SK-N-SH treated with all-trans-retinoic acid at 6 μM for 48 hours (cell line): ENCODE results near the gene HTT.

ENCODE experiments used
- ATAC-seq: fragments of 200-7000 bp; cut with Tn5 transposase; 3 replicates; pipeline ENCODE4 v1.9.1; 2020; ENCODE audit warnings: mild to moderate bottlenecking, moderate library complexity
- CSDC2 ChIP-seq: fragments of 250-450 bp; sonication (Bioruptor Pico); IDR thresholded peaks from 2 replicates; pipeline ENCODE4 v1.5.0; 2020; ENCODE audit warnings: mild to moderate bottlenecking, moderate library complexity
- ESRRG ChIP-seq: fragments of 250-450 bp; sonication (Bioruptor Pico); IDR thresholded peaks from 2 replicates; pipeline ENCODE4 v1.6.1; 2021; ENCODE audit warnings: mild to moderate bottlenecking
- GLIS3 ChIP-seq: fragments of 250-450 bp; sonication (Bioruptor Pico); IDR thresholded peaks from 2 replicates; pipeline ENCODE4 v1.5.0; 2020; ENCODE audit warnings: mild to moderate bottlenecking, moderate library complexity
- ISL1 ChIP-seq: fragments of 250-450 bp; sonication (Bioruptor Pico); IDR thresholded peaks from 2 replicates; pipeline ENCODE4 v2.1.2; 2022; ENCODE audit warnings: mild to moderate bottlenecking, moderate library complexity
- OSR1 ChIP-seq: fragments of 250-450 bp; sonication (Bioruptor Pico); IDR thresholded peaks from 2 replicates; pipeline ENCODE4 v1.8.0; 2022; ENCODE audit warnings: moderate library complexity, mild to moderate bottlenecking, inconsistent platforms
- RARB ChIP-seq: fragments of 250-450 bp; sonication (Bioruptor Pico); IDR thresholded peaks from 2 replicates; pipeline ENCODE4 v1.8.0; 2021; ENCODE audit warnings: mild to moderate bottlenecking, moderate library complexity
- SNAI2 ChIP-seq: fragments of 250-450 bp; sonication (Bioruptor Pico); IDR thresholded peaks from 2 replicates; pipeline ENCODE4 v1.5.0; 2020; ENCODE audit warnings: mild to moderate bottlenecking, moderate library complexity
- TCF4 ChIP-seq: fragments of 250-450 bp; sonication (Bioruptor Pico); IDR thresholded peaks from 2 replicates; pipeline ENCODE4 v1.8.0; 2021; ENCODE audit warnings: mild to moderate bottlenecking, moderate library complexity, borderline replicate concordance
- ZC3H10 ChIP-seq: fragments of 250-450 bp; sonication (Bioruptor Pico); IDR thresholded peaks from 2 replicates; pipeline ENCODE4 v1.5.1; 2021; ENCODE audit warnings: mild to moderate bottlenecking, moderate library complexity
- ZFP30 ChIP-seq: fragments of 450-650 bp; formaldehyde crosslinking; IDR thresholded peaks from 2 replicates; pipeline ENCODE4 v1.5.0; 2022; ENCODE audit warnings: mild to moderate bottlenecking, moderate library complexity
- ZNF565 ChIP-seq: fragments of 450-650 bp; formaldehyde crosslinking; conservative IDR thresholded peaks from 2 replicates; pipeline ENCODE4 v1.5.0; 2020; ENCODE audit warnings: low read depth, mild to moderate bottlenecking, moderate library complexity
- TF ChIP-seq, protein P1 (sequence below): fragments of 250-450 bp; sonication (Bioruptor Pico); IDR thresholded peaks from 2 replicates; pipeline ENCODE4 v1.8.0; 2021; ENCODE audit warnings: low read depth, mild to moderate bottlenecking, moderate library complexity, borderline replicate concordance
- TF ChIP-seq, protein P2 (sequence below): fragments of 250-450 bp; sonication (Bioruptor Pico); IDR thresholded peaks from 2 replicates; pipeline ENCODE4 v1.5.1; 2020; ENCODE audit warnings: low read depth, mild to moderate bottlenecking, moderate library complexity
- TF ChIP-seq, protein P3 (sequence below): fragments of 250-450 bp; sonication (Bioruptor Pico); IDR thresholded peaks from 2 replicates; pipeline ENCODE4 v1.5.0; 2020; ENCODE audit warnings: mild to moderate bottlenecking, moderate library complexity
- TF ChIP-seq, protein P4 (sequence below): fragments of 250-450 bp; sonication (Bioruptor Pico); IDR thresholded peaks from 2 replicates; pipeline ENCODE4 v1.5.1; 2021; ENCODE audit warnings: mild to moderate bottlenecking, moderate library complexity
- TF ChIP-seq, protein P5 (sequence below): fragments of 250-450 bp; sonication (Bioruptor Pico); IDR thresholded peaks from 2 replicates; pipeline ENCODE4 v1.8.0; 2020; ENCODE audit warnings: mild to moderate bottlenecking, moderate library complexity, borderline replicate concordance

HTT gene

DNA sequence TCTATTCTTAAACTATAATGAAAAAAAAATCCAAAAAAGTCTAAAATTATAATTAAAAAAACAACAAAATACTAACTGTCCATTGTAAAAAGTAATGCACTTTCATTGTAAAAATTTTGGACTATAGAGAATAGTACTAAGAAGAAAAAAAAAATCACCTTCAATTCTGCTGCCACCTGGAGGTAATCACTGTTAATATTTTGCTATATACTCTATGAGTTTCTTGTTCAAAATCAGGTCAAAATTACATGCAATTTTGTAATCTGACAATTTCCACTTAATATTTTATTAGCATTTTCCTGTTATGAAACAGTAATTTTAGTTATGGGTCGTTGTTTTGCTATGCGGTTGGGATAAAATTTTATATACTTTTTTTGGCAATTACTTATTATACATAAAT is 62.0 kb downstream of the HTT start:
- TF ChIP-seq, protein P1, sequence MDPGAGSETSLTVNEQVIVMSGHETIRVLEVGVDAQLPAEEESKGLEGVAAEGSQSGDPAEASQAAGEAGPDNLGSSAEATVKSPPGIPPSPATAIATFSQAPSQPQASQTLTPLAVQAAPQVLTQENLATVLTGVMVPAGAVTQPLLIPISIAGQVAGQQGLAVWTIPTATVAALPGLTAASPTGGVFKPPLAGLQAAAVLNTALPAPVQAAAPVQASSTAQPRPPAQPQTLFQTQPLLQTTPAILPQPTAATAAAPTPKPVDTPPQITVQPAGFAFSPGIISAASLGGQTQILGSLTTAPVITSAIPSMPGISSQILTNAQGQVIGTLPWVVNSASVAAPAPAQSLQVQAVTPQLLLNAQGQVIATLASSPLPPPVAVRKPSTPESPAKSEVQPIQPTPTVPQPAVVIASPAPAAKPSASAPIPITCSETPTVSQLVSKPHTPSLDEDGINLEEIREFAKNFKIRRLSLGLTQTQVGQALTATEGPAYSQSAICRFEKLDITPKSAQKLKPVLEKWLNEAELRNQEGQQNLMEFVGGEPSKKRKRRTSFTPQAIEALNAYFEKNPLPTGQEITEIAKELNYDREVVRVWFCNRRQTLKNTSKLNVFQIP (CRISPR knock-in tag): no peak
- no peak for TF ChIP-seq ZC3H10 (CRISPR knock-in tag)
- TF ChIP-seq ESRRG (CRISPR knock-in tag): no peak
- TF ChIP-seq, protein P2, sequence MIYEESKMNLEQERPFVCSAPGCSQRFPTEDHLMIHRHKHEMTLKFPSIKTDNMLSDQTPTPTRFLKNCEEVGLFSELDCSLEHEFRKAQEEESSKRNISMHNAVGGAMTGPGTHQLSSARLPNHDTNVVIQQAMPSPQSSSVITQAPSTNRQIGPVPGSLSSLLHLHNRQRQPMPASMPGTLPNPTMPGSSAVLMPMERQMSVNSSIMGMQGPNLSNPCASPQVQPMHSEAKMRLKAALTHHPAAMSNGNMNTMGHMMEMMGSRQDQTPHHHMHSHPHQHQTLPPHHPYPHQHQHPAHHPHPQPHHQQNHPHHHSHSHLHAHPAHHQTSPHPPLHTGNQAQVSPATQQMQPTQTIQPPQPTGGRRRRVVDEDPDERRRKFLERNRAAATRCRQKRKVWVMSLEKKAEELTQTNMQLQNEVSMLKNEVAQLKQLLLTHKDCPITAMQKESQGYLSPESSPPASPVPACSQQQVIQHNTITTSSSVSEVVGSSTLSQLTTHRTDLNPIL: no peak
- TF ChIP-seq, protein P3, sequence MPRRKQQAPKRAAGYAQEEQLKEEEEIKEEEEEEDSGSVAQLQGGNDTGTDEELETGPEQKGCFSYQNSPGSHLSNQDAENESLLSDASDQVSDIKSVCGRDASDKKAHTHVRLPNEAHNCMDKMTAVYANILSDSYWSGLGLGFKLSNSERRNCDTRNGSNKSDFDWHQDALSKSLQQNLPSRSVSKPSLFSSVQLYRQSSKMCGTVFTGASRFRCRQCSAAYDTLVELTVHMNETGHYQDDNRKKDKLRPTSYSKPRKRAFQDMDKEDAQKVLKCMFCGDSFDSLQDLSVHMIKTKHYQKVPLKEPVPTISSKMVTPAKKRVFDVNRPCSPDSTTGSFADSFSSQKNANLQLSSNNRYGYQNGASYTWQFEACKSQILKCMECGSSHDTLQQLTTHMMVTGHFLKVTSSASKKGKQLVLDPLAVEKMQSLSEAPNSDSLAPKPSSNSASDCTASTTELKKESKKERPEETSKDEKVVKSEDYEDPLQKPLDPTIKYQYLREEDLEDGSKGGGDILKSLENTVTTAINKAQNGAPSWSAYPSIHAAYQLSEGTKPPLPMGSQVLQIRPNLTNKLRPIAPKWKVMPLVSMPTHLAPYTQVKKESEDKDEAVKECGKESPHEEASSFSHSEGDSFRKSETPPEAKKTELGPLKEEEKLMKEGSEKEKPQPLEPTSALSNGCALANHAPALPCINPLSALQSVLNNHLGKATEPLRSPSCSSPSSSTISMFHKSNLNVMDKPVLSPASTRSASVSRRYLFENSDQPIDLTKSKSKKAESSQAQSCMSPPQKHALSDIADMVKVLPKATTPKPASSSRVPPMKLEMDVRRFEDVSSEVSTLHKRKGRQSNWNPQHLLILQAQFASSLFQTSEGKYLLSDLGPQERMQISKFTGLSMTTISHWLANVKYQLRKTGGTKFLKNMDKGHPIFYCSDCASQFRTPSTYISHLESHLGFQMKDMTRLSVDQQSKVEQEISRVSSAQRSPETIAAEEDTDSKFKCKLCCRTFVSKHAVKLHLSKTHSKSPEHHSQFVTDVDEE: no peak
- no peak for TF ChIP-seq ZNF565 (CRISPR knock-in tag)
- TF ChIP-seq, protein P4, sequence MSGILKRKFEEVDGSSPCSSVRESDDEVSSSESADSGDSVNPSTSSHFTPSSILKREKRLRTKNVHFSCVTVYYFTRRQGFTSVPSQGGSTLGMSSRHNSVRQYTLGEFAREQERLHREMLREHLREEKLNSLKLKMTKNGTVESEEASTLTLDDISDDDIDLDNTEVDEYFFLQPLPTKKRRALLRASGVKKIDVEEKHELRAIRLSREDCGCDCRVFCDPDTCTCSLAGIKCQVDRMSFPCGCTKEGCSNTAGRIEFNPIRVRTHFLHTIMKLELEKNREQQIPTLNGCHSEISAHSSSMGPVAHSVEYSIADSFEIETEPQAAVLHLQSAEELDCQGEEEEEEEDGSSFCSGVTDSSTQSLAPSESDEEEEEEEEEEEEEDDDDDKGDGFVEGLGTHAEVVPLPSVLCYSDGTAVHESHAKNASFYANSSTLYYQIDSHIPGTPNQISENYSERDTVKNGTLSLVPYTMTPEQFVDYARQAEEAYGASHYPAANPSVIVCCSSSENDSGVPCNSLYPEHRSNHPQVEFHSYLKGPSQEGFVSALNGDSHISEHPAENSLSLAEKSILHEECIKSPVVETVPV: no peak
- no peak for TF ChIP-seq GLIS3 (CRISPR knock-in tag)
- TF ChIP-seq, protein P5, sequence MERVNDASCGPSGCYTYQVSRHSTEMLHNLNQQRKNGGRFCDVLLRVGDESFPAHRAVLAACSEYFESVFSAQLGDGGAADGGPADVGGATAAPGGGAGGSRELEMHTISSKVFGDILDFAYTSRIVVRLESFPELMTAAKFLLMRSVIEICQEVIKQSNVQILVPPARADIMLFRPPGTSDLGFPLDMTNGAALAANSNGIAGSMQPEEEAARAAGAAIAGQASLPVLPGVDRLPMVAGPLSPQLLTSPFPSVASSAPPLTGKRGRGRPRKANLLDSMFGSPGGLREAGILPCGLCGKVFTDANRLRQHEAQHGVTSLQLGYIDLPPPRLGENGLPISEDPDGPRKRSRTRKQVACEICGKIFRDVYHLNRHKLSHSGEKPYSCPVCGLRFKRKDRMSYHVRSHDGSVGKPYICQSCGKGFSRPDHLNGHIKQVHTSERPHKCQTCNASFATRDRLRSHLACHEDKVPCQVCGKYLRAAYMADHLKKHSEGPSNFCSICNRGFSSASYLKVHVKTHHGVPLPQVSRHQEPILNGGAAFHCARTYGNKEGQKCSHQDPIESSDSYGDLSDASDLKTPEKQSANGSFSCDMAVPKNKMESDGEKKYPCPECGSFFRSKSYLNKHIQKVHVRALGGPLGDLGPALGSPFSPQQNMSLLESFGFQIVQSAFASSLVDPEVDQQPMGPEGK (CRISPR knock-in tag): no peak
- TF ChIP-seq SNAI2: no peak
- no peak for TF ChIP-seq OSR1 (CRISPR knock-in tag)
- no peak for TF ChIP-seq ISL1 (CRISPR knock-in tag)
- ATAC-seq: no peak

DNA sequence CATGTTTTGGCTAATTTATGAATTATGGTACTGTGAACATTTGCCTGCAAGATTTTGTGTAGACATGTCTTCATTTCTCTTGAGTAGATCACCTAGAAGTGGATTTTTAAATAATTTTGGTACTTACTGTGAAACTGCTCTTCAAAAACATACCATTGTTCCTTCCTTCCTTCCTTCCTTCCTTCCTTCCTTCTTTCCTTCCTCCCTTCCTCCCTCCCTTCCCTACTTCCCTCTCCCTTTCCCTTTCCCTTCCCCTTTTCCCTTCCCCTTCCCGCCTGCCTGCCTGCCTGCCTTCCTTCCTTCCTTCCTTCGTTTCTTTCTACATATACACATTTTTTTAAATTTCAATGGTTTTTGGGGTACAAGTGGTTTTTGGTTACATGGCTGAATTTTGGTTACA is 63.4 kb downstream of the HTT start:
- TF ChIP-seq RARB (CRISPR knock-in tag) (no peak), GLIS3 (CRISPR knock-in tag) (no peak), SNAI2 (no peak), ESRRG (CRISPR knock-in tag) (no peak), ZNF565 (CRISPR knock-in tag) (no peak), CSDC2 (no peak), ZFP30 (CRISPR knock-in tag) (no peak), TCF4 (CRISPR knock-in tag) (no peak), OSR1 (CRISPR knock-in tag) (no peak)
- TF ChIP-seq, protein P5 (CRISPR knock-in tag): no peak
- TF ChIP-seq, protein P1 (CRISPR knock-in tag): no peak
- TF ChIP-seq, protein P3: no peak
- TF ChIP-seq, protein P4: no peak
- ATAC-seq: no peak
